GM12878 (cell line): Measurements from ENCODE around the gene DAB2IP. TPM values are rescaled to one million over a fixed set of nuclear protein-coding genes. Genes with fewer than 3 reads are reported as not detected.

ENCODE experiments used
- ATAC-seq: fragments of 200-7000 bp; cut with Tn5 transposase; 3 replicates; pipeline ENCODE4 v1.9.1; 2020; ENCODE audit warnings: mild to moderate bottlenecking, moderate library complexity
- BruUV-seq: library from RNA; stranded (reverse); fragments of 400-500 nt; replicated peaks from 2 replicates; lab custom pipeline; 2021; lab: Mats Ljungman, UMichigan
- CTCF ChIA-PET: fragments of 300-600 bp; sonication (Branson Sonifier 250); formaldehyde crosslinking; extraction: SDS; loops from one replicate; lab custom pipeline; 2021; ENCODE audit warnings: inconsistent platforms; lab: Yijun Ruan, JAX
- POLR2A ChIA-PET: fragments of 350-600 bp; formaldehyde crosslinking; extraction: SDS; loops from one replicate; lab custom pipeline; 2021; ENCODE audit warnings: inconsistent platforms; lab: Charles Lee
- RAD21 ChIA-PET: fragments of 300-600 bp; sonication (Branson Sonifier 250); formaldehyde crosslinking; loops from one replicate; lab custom pipeline; 2023; ENCODE audit warnings: antibody characterized with exemption; ENCODE audit not compliant: unreplicated experiment; lab: Charles Lee
- SMC1A ChIA-PET: fragments of 300-600 bp; sonication (Branson Sonifier 250); formaldehyde crosslinking; loops from one replicate; lab custom pipeline; 2023; ENCODE audit not compliant: unreplicated experiment, uncharacterized antibody; lab: Charles Lee
- DNase-seq: peaks from one replicate; pipeline ENCODE4 v3.0.0-alpha.2; 2011; ENCODE audit warnings: low read depth, low spot score
- FAIRE-seq: peaks from 3 replicates; lab custom pipeline; 2011; peaks lifted over from hg19 to GRCh38; lab: Jason Lieb, UNC
- H2AFZ ChIP-seq: 2 replicates; pipeline ENCODE4 v1.6.0; 2011; ENCODE audit warnings: low read depth, low read length, control low read depth; ENCODE audit not compliant: control insufficient read depth
- H3K27ac ChIP-seq: 2 replicates; pipeline ENCODE4 v1.5.1; 2011; ENCODE audit warnings: control low read depth; ENCODE audit not compliant: control insufficient read depth, insufficient read depth
- H3K27me3 ChIP-seq, 2 experiments: replicated peaks in 1 of 2; 2 replicates each; pipeline versions ENCODE4 v1.6.0 to v1.6.1; 2011; ENCODE audit warnings: low read length in 1 of 2; ENCODE audit not compliant: control insufficient read depth in 2 of 2, insufficient read depth in 2 of 2
- H3K36me3 ChIP-seq, 2 experiments: 2 replicates each; pipeline ENCODE4 v1.5.1; 2011; ENCODE audit warnings: low read length in 1 of 2; ENCODE audit not compliant: control insufficient read depth in 2 of 2, insufficient read depth in 2 of 2
- H3K4me1 ChIP-seq: 2 replicates; pipeline ENCODE4 v1.6.1; 2011; ENCODE audit warnings: mild to moderate bottlenecking, low read length, moderate library complexity, mixed read lengths; ENCODE audit not compliant: control insufficient read depth, insufficient read depth
- H3K4me2 ChIP-seq: 2 replicates; pipeline ENCODE4 v1.6.0; 2011; ENCODE audit warnings: control low read depth; ENCODE audit not compliant: control insufficient read depth, insufficient read depth
- H3K4me3 ChIP-seq: fragments of 200-600 bp; sonication (generic); 2 replicates; pipeline ENCODE4 v1.5.1; 2016
- H3K79me2 ChIP-seq: 2 replicates; pipeline ENCODE4 v1.6.0; 2011; ENCODE audit warnings: low read length; ENCODE audit not compliant: control insufficient read depth, insufficient read depth
- H3K9ac ChIP-seq: 2 replicates; pipeline ENCODE4 v1.8.0; 2011; ENCODE audit warnings: low read length, control low read depth, mixed read lengths; ENCODE audit not compliant: control insufficient read depth, insufficient read depth
- H3K9me3 ChIP-seq: replicated peaks from 3 replicates; pipeline ENCODE4 v1.5.1; 2011; ENCODE audit warnings: mild to moderate bottlenecking, low read length; ENCODE audit not compliant: control insufficient read depth, insufficient read depth
- H4K20me1 ChIP-seq: 2 replicates; pipeline ENCODE4 v1.6.0; 2011; ENCODE audit not compliant: control insufficient read depth, insufficient read depth
- ASH2L ChIP-seq: fragments of 300-600, 200-600 bp; sonication (generic); IDR thresholded peaks from 2 replicates; pipeline ENCODE4 v1.6.1; 2017; ENCODE audit warnings: low read depth, mild to moderate bottlenecking, borderline replicate concordance
- BCL11A ChIP-seq: IDR thresholded peaks from 2 replicates; pipeline ENCODE4 v1.6.1; 2011; ENCODE audit warnings: low read depth, low read length
- BHLHE40 ChIP-seq, 2 experiments: fragments of 450-650 bp in 1 of 2; IDR thresholded peaks; 2 replicates each; pipeline ENCODE4 v1.6.1; 2011 to 2017; ENCODE audit warnings: low read depth in 2 of 2, borderline replicate concordance in 1 of 2, improper control_type of control experiment in 1 of 2, low read length in 1 of 2, mild to moderate bottlenecking in 1 of 2
- BMI1 ChIP-seq: fragments of 450-650 bp; IDR thresholded peaks from 2 replicates; pipeline ENCODE4 v1.6.1; 2016; ENCODE audit warnings: mild to moderate bottlenecking, moderate library complexity, borderline replicate concordance
- EP300 ChIP-seq, 2 experiments: fragments of 150-350 bp in 1 of 2; IDR thresholded peaks; 2 replicates each; pipeline ENCODE4 v1.6.1; 2011 to 2012; ENCODE audit warnings: low read depth in 2 of 2, low read length in 2 of 2, borderline replicate concordance in 1 of 2, improper control_type of control experiment in 1 of 2, inconsistent platforms in 1 of 2; ENCODE audit not compliant: control insufficient read depth in 1 of 2
- HDAC2 ChIP-seq: fragments of 200-600 bp; sonication (generic); IDR thresholded peaks from 2 replicates; pipeline ENCODE4 v1.6.1; 2017
- IRF4 ChIP-seq: IDR thresholded peaks from 2 replicates; pipeline ENCODE4 v1.6.1; 2011; ENCODE audit warnings: low read depth, low read length
- KLF5 ChIP-seq: fragments of 450-650 bp; IDR thresholded peaks from 2 replicates; pipeline ENCODE4 v1.6.1; 2014; ENCODE audit warnings: mild to moderate bottlenecking; ENCODE audit not compliant: partially characterized antibody
- NFYB ChIP-seq: IDR thresholded peaks from 2 replicates; pipeline ENCODE4 v1.6.1; 2011; ENCODE audit warnings: low read depth, mild to moderate bottlenecking, low read length, improper control_type of control experiment, moderate library complexity; ENCODE audit not compliant: insufficient read depth
- PBX3 ChIP-seq: IDR thresholded peaks from 2 replicates; pipeline ENCODE4 v1.6.1; 2011; ENCODE audit warnings: mild to moderate bottlenecking, low read depth, low read length, moderate library complexity; ENCODE audit not compliant: insufficient replicate concordance
- SIX5 ChIP-seq: IDR thresholded peaks from 2 replicates; pipeline ENCODE4 v1.6.1; 2011; ENCODE audit warnings: mild to moderate bottlenecking, low read depth, low read length, moderate library complexity; ENCODE audit not compliant: severe bottlenecking
- TBL1XR1 ChIP-seq: IDR thresholded peaks from 2 replicates; pipeline ENCODE4 v1.6.1; 2012; ENCODE audit warnings: low read depth, low read length, improper control_type of control experiment
- TCF12 ChIP-seq: IDR thresholded peaks from 2 replicates; pipeline ENCODE4 v1.6.1; 2011; ENCODE audit warnings: low read depth, mild to moderate bottlenecking, low read length
- ZBTB4 ChIP-seq: fragments of 450-650 bp; formaldehyde crosslinking; IDR thresholded peaks from 2 replicates; pipeline ENCODE4 v1.4.0; 2022; ENCODE audit warnings: mild to moderate bottlenecking, moderate library complexity
- WGBS: methylation state at CpG from one replicate; pipeline ENCODE4 v1.1.6; 2016; ENCODE audit warnings: low lambda C conversion rate; ENCODE audit not compliant: insufficient replicate concordance, insufficient coverage; ENCODE audit errors: missing lambda C conversion rate; 5-methylcytosine and 5-hydroxymethylcytosine counted together
- in situ Hi-C: fragments of 300-500 bp; cut with MboI; formaldehyde crosslinking; loops from 9 replicates; pipeline ENCODE4 v1.14.3; 2018; ENCODE audit warnings: mixed read lengths
- intact Hi-C: fragments of 100-400 bp; cut with micrococcal nuclease; formaldehyde crosslinking; loops from one replicate; pipeline ENCODE4 v1.14.2; 2022; ENCODE audit not compliant: unreplicated experiment
- polyA plus RNA-seq, 11 experiments: library from polyadenylated mRNA; depleted of rRNA in 4 of 11; unstranded in 6 of 11; stranded (reverse) in 5 of 11; fragments of >200 nt; fragmentation: Nextera tagmentation in 4 of 11; fragmentation: Illumina TruSeq in 1 of 11; extraction: Ambion mirVana in 4 of 11; extraction: Trizol in 1 of 11; gene quantifications; 1 replicate in 1 of 11; 2 replicates in 10 of 11; pipeline versions ENCODE4 v1.2.1 to v1.2.3, GENCODE V29; 2011 to 2016; ENCODE audit warnings: inconsistent platforms in 2 of 11, missing spikeins in 2 of 11, low read depth in 1 of 11
- total RNA-seq, 4 experiments: library from RNA; depleted of rRNA in 3 of 4; stranded (reverse); fragments of >200 nt in 3 of 4; fragmentation: Illumina TruSeq in 1 of 4; extraction: Trizol in 1 of 4; gene quantifications; 2 replicates each; pipeline versions ENCODE4 v1.2.1 to v1.2.3, GENCODE V29; 2013 to 2021
- TF ChIP-seq, protein P1 (sequence below): fragments of 450-650 bp; IDR thresholded peaks from 2 replicates; pipeline ENCODE4 v1.6.1; 2017; ENCODE audit warnings: mild to moderate bottlenecking, moderate library complexity

DAB2IP gene
- total and polyA plus RNA-seq, 10 of the 15 experiments (the other 5 are each of a cell fraction or from before 2014, with no cell fraction given), result 0.03 to 0.38 (median 0.14) TPM; not detected in 6

- POLR2A ChIA-PET, result no interaction called here
- CTCF ChIA-PET, result interaction anchor here (0.8 kb wide), 1 partner anchor 24 kb away, joined by 3 read pairs; no protein-coding TSS in a partner anchor
- DNase-seq, result no peak
- no peaks in the 10 kb centered on the region; the same call in 1 of the 2 replicates for H4K20me1 ChIP-seq
- WGBS, result 56% methylated on average over 7 of the region's 7 CpGs
- no peak overlapping the region for H3K27ac ChIP-seq
- no peak for FAIRE-seq
- H3K79me2 ChIP-seq, result no peaks in the 10 kb centered on the region
- SMC1A ChIA-PET, result interaction anchor here (1.2 kb wide), 1 partner anchor 71 kb away, joined by 3 read pairs; no protein-coding TSS in a partner anchor
- RAD21 ChIA-PET, result no interaction called here
- no peak for ATAC-seq
- H3K4me1 ChIP-seq, result peaks cover 13% of the 10 kb centered on the region
- intact Hi-C loops, result no loop called here
- in situ Hi-C loops, result no loop called here
- BruUV-seq, result no TSS peak
- peaks cover 0 to 2% of the 10 kb centered on the region in 2 experiments; a peak in 2 of 4 replicates for H3K27me3 ChIP-seq
- H3K4me2 ChIP-seq, result no peak overlapping the region
- H3K9ac ChIP-seq, result no peak overlapping the region
- no peaks in the 10 kb centered on the region for H3K9me3 ChIP-seq
- no peak overlapping the region for H2AFZ ChIP-seq
- H3K36me3 ChIP-seq, result no peaks in the 10 kb centered on the region
- no peak overlapping the region for H3K4me3 ChIP-seq
- no peak for TF ChIP-seq EP300 (IDR thresholded peaks at IDR 0.05; ENCODE audit: borderline replicate concordance in 1 of 2, control insufficient read depth in 1 of 2, low read depth in 2 of 2, low read length in 2 of 2)
- TF ChIP-seq TCF12, result no peak
- TF ChIP-seq BCL11A, result no peak
- no peak for TF ChIP-seq NFYB
- TF ChIP-seq SIX5, result no peak
- TF ChIP-seq BMI1, result no peak
- no peak for TF ChIP-seq PBX3
- TF ChIP-seq, protein P1, sequence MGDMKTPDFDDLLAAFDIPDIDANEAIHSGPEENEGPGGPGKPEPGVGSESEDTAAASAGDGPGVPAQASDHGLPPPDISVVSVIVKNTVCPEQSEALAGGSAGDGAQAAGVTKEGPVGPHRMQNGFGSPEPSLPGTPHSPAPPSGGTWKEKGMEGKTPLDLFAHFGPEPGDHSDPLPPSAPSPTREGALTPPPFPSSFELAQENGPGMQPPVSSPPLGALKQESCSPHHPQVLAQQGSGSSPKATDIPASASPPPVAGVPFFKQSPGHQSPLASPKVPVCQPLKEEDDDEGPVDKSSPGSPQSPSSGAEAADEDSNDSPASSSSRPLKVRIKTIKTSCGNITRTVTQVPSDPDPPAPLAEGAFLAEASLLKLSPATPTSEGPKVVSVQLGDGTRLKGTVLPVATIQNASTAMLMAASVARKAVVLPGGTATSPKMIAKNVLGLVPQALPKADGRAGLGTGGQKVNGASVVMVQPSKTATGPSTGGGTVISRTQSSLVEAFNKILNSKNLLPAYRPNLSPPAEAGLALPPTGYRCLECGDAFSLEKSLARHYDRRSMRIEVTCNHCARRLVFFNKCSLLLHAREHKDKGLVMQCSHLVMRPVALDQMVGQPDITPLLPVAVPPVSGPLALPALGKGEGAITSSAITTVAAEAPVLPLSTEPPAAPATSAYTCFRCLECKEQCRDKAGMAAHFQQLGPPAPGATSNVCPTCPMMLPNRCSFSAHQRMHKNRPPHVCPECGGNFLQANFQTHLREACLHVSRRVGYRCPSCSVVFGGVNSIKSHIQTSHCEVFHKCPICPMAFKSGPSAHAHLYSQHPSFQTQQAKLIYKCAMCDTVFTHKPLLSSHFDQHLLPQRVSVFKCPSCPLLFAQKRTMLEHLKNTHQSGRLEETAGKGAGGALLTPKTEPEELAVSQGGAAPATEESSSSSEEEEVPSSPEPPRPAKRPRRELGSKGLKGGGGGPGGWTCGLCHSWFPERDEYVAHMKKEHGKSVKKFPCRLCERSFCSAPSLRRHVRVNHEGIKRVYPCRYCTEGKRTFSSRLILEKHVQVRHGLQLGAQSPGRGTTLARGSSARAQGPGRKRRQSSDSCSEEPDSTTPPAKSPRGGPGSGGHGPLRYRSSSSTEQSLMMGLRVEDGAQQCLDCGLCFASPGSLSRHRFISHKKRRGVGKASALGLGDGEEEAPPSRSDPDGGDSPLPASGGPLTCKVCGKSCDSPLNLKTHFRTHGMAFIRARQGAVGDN, result no peak
- TF ChIP-seq ZBTB4, result no peak
- TF ChIP-seq IRF4, result no peak
- TF ChIP-seq ASH2L, result no peak
- no peak for TF ChIP-seq TBL1XR1
- TF ChIP-seq BHLHE40 (IDR thresholded peaks at IDR 0.05; ENCODE audit: borderline replicate concordance in 1 of 2, low read depth in 2 of 2, low read length in 1 of 2), result no peak
- TF ChIP-seq KLF5, result no peak
- TF ChIP-seq HDAC2, result no peak
Measured at GRCh38 chr9:121720311-121721057, 69.0 kb downstream of the DAB2IP start.
